Astrocyte (in vitro differentiated cells and primary cell): ENCODE measurements around the gene SLC12A6.

Experiments
- CTCF ChIP-seq: IDR thresholded peaks from 2 replicates; pipeline ENCODE4 v1.5.1; 2011; ENCODE audit warnings: low read depth, mild to moderate bottlenecking, inconsistent platforms, low read length, moderate library complexity; ENCODE audit not compliant: insufficient read depth
- EZH2 ChIP-seq: IDR thresholded peaks from 2 replicates; pipeline ENCODE4 v1.6.1; 2012; ENCODE audit warnings: mild to moderate bottlenecking, low read length, inconsistent platforms; ENCODE audit not compliant: insufficient read depth

GRCh38 chr15:34203936-34204335 is 133.6 kb downstream of the SLC12A6 start:
- TF ChIP-seq CTCF (no peak), EZH2 (no peak)
